Heart right ventricle (tissue), 16 donors: ENCODE measurements around the gene TAB2. TPM values are rescaled to one million over a fixed set of nuclear protein-coding genes. Genes with fewer than 3 reads are reported as not detected.

Source experiments
- ATAC-seq, 8 donors: fragments of 200-7000 bp; cut with Tn5 transposase; one replicate each; pipeline ENCODE4 v1.9.1; 2020; ENCODE audit warnings: mild to moderate bottlenecking in 8 of 8, moderate library complexity in 8 of 8, moderate number of reproducible peaks in 1 of 8
- DNase-seq, 2 donors: peaks; one replicate each; pipeline ENCODE4 v3.0.0-alpha.2; 2020
- H3K27ac ChIP-seq, 10 donors: fragments of 200-600 bp; sonication (generic) in 2 of 10; one replicate each; pipeline versions ENCODE4 v1.5.0 to v1.8.0; 2020 to 2022; ENCODE audit warnings: mild to moderate bottlenecking in 3 of 10
- H3K27me3 ChIP-seq, 7 donors: fragments of 200-600 bp; one replicate each; pipeline ENCODE4 v1.8.0; 2021 to 2022; ENCODE audit warnings: mild to moderate bottlenecking in 2 of 7
- H3K36me3 ChIP-seq, 9 donors: fragments of 200-600 bp; sonication (generic) in 1 of 9; one replicate each; pipeline versions ENCODE4 v1.5.0 to v1.8.0; 2020 to 2022; ENCODE audit warnings: mild to moderate bottlenecking in 2 of 9
- H3K4me1 ChIP-seq, 9 donors: fragments of 200-600 bp; sonication (generic) in 1 of 9; one replicate each; pipeline versions ENCODE4 v1.5.0 to v1.8.0; 2020 to 2022; ENCODE audit warnings: mild to moderate bottlenecking in 4 of 9
- H3K4me3 ChIP-seq, 10 donors: fragments of 200-600 bp; sonication (generic) in 2 of 10; one replicate each; pipeline versions ENCODE4 v1.5.0 to v1.8.0; 2020 to 2022; ENCODE audit warnings: mild to moderate bottlenecking in 7 of 10, moderate library complexity in 2 of 10
- H3K9me3 ChIP-seq, 11 donors: fragments of 200-600 bp in 10 of 11; sonication (generic) in 2 of 11; one replicate each; pipeline versions ENCODE4 v1.5.0 to v1.8.0; 2013 to 2022; ENCODE audit warnings: mild to moderate bottlenecking in 2 of 11, control low read depth in 1 of 11, moderate library complexity in 1 of 11
- CTCF ChIP-seq, 9 donors: fragments of 200-600 bp; sonication (generic) in 2 of 9; IDR thresholded peaks; one replicate each; pipeline versions ENCODE4 v1.5.0 to v1.8.0; 2021 to 2022; ENCODE audit warnings: antibody characterized with exemption in 9 of 9, mild to moderate bottlenecking in 5 of 9, moderate library complexity in 1 of 9
- WGBS, 2 donors: extraction: QIAGEN DNeasy Blood & Tissue Kit; methylation state at CpG; one replicate each; pipeline ENCODE4 v1.1.7; 2013; ENCODE audit warnings: inconsistent platforms in 1 of 2; 5-methylcytosine and 5-hydroxymethylcytosine counted together
- intact Hi-C, 10 donors: fragments of 100-400 bp; cut with DNase I; formaldehyde crosslinking; loops; one replicate each; pipeline versions ENCODE4 v1.11.1 to v1.14.2; 2022
- polyA plus RNA-seq, 2 donors: library from polyadenylated mRNA; stranded (reverse); fragments of 200-250 nt; gene quantifications; one replicate each; pipeline ENCODE4 v1.2.3, GENCODE V29; 2013
- total RNA-seq, 10 donors: library from RNA; stranded (reverse); fragmentation: NEBNext Ultra II Directional in 3 of 10; extraction: Animal tissue kit (Norgen Biotek cat#: 25700) in 3 of 10; gene quantifications; one replicate each; pipeline versions ENCODE4 v1.2.1 to v1.2.4, GENCODE V29; 2021 to 2023
- donor health status: Arrhythmogenic right ventricular cardiomyopathy.
- donor health status: ischemic (EF 13 %, LVEDD 7.1; RV severe dilation, severe dysfunction).
- donor health status: healthy with polysubstance abuse.
- donor health status: DM: no; HTN: yes; CAD: no.
- donor health status: DM: no; HTN: no; CAD: no.
- donor health status: ischemic (EF 25% LVEDD 6.9; RV normal size, moderate dysfunction).
- donor health status: ischemic (EF 25% LVEDD 5.7; RV mildly dilated, moderate dysfunction).
- donor health status: healthy.
- donor health status: DM: yes; HTN: yes; CAD: no.
- donor health status: Ischemic cardiomyopathy.
- donor health status: ischemic (EF 35%, LVEDD 5.7; RV mildly dilated, moderate dysfunction).
- donor health status: nonischemic (EF 11% LVEDD 7.7; RV severe dilation, severe dysfunction).
- donor health status: DM: yes; HTN: yes; CAD: no.
- donor health status: PGD.
- donor health status: ischemic (EF 29% LVEDD 5.4; RV normal size, mild dysfunction).
- donor health status: nonischemic (EF 23%, LVEDD 6.1; RV moderate dilation, normal function).

Gene TAB2
- total and polyA plus RNA-seq, 12 donors: 13.6 to 72.5 (median 54.3) TPM

DNA sequence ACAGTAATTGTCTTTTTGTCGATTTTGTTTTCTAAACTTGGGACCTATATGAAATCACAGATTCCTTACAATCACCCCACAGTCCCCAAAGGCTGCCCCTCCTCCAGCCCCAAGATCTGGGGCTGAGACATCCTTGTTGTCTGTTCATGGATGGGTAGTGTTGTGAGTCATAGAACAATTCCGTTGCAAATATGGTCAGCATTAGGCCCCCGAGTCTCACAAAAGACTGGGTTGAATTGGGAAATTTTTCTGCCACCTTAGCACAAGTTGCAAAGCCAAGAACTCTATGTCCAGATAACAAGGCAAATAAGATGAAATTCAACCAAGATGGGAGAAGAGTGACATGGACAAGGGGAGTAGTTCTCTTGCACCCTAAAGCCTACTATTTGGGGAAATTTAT lies 10.5 kb upstream of the TAB2 start:
- Histone ChIP-seq H3K27ac (no peak overlapping the region), H3K36me3 (no peaks in the 10 kb centered on the region), H3K4me1 (peaks cover 0 to 3% (median 0%) of the 10 kb centered on the region in 9 donors), H3K27me3 (peaks cover 0 to under 1% (median 0%) of the 10 kb centered on the region in 7 donors), H3K9me3 (no peaks in the 10 kb centered on the region), H3K4me3 (no peak overlapping the region)
- TF ChIP-seq CTCF (IDR thresholded peaks at IDR 0.05): no peak
- DNase-seq: no peak
- no peak for ATAC-seq
- intact Hi-C loops: no loop called here
- WGBS, 2 donors: 76 to 86% methylated on average over 3 of the region's 3 CpGs

- no peak for DNase-seq
- Histone ChIP-seq H3K4me1 (peaks cover 0 to 7% (median 3%) of the 10 kb centered on the region in 9 donors), H3K36me3 (no peaks in the 10 kb centered on the region), H3K27ac (no peak overlapping the region), H3K27me3 (peaks cover 0 to 12% (median 0%) of the 10 kb centered on the region in 7 donors), H3K4me3 (no peak overlapping the region), H3K9me3 (no peaks in the 10 kb centered on the region)
- intact Hi-C loops: loop anchor here in 2 of 10 donors (10.0 kb wide), 2 partner anchors 94 to 226 kb away; partner anchors contain the start of gene SUMO4 (in 2 of the 2)
- no peak for ATAC-seq
- TF ChIP-seq CTCF (IDR thresholded peaks at IDR 0.05): no peak
- 62 to 81% methylated on average over 4 of the region's 4 CpGs for WGBS, 2 donors
Measured at GRCh38 chr6:149311293-149311692, 6.2 kb upstream of the TAB2 start.

DNA sequence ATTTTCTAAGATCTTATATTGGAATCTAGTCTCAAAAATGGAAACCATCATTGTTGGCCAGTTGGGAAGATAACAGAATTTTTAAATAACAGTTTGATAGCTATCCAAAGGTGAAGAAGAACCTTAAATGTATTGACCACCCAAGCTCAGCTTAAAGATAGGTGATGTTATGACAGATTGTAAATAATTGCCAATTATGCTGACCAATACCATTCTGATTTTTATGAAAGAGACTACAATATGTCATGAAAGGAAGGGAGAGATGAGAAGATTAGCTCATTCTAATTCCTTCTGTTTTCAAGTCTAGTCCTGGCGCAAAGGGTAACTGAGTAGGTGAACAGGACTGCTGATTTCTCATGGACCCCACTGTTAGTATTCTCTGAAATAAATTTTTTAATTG lies 5.7 kb upstream of the TAB2 start:
- no peaks in the 10 kb centered on the region for H3K9me3 ChIP-seq
- WGBS, 2 donors: 97 to 100% methylated on average over 1 of the region's 1 CpG
- intact Hi-C loops: loop anchor here in 2 of 10 donors (10.0 kb wide), 2 partner anchors 93 to 227 kb away; partner anchors contain the start of gene SUMO4 (in 2 of the 2)
- peaks cover 0 to 10% (median 5%) of the 10 kb centered on the region in 9 donors for H3K4me1 ChIP-seq
- ATAC-seq (no peak), DNase-seq (no peak)
- no peaks in the 10 kb centered on the region for H3K36me3 ChIP-seq
- no peak for TF ChIP-seq CTCF (IDR thresholded peaks at IDR 0.05)
- peaks cover 0 to 12% (median 0%) of the 10 kb centered on the region in 7 donors for H3K27me3 ChIP-seq
- no peak overlapping the region for H3K4me3 ChIP-seq
- no peak overlapping the region for H3K27ac ChIP-seq

GRCh38 chr6:149313070-149313469 lies 4.4 kb upstream of the TAB2 start:
- H3K4me1 ChIP-seq: peaks cover 0 to 8% (median 5%) of the 10 kb centered on the region in 9 donors
- ATAC-seq: no peak
- no peak for TF ChIP-seq CTCF (IDR thresholded peaks at IDR 0.05)

More at GRCh38 chr6:149313070-149313469, 4.4 kb upstream of the TAB2 start:
- Histone ChIP-seq H3K27ac (no peak overlapping the region), H3K27me3 (peaks cover 0 to 12% (median 0%) of the 10 kb centered on the region in 7 donors), H3K4me3 (no peak overlapping the region), H3K36me3 (no peaks in the 10 kb centered on the region), H3K9me3 (no peaks in the 10 kb centered on the region)
- no peak for DNase-seq
- 57 to 81% methylated on average over 5 of the region's 5 CpGs for WGBS, 2 donors
- intact Hi-C loops: loop anchor here in 2 of 10 donors (10.0 kb wide), 2 partner anchors 92 to 228 kb away; partner anchors contain the start of gene SUMO4 (in 2 of the 2)
